Ectodermal cell (in vitro differentiated cells): Measurements from ENCODE around the gene TMEM42. TPM values are rescaled to one million over a fixed set of nuclear protein-coding genes. Genes with fewer than 3 reads are reported as not detected.
"Not testable (repeated sequence)": the region's sequence is repeated elsewhere in the genome, so short reads cannot be mapped to it uniquely, and the experiment has no call there.

Experiments
- H3K27ac ChIP-seq: 2 replicates; pipeline ENCODE4 v1.7.0; 2013; ENCODE audit warnings: mild to moderate bottlenecking, low read depth, low read length; ENCODE audit not compliant: insufficient read depth, poor library complexity, severe bottlenecking
- H3K27me3 ChIP-seq: 2 replicates; pipeline ENCODE4 v1.7.0; 2013; ENCODE audit warnings: mild to moderate bottlenecking, low read length; ENCODE audit not compliant: insufficient read depth, control insufficient read depth, poor library complexity, severe bottlenecking
- H3K36me3 ChIP-seq: one replicate; pipeline ENCODE4 v1.7.0; 2013; ENCODE audit warnings: low read length; ENCODE audit not compliant: control insufficient read depth, insufficient read depth
- H3K4me1 ChIP-seq: one replicate; pipeline ENCODE4 v1.7.0; 2013; ENCODE audit warnings: low read length; ENCODE audit not compliant: control insufficient read depth, insufficient read depth
- H3K4me3 ChIP-seq: 2 replicates; pipeline ENCODE4 v1.7.0; 2013; ENCODE audit warnings: low read depth, low read length, control low read depth; ENCODE audit not compliant: insufficient read depth
- H3K9me3 ChIP-seq: 2 replicates; pipeline ENCODE4 v1.7.0; 2013; ENCODE audit warnings: mild to moderate bottlenecking, low read length, moderate library complexity; ENCODE audit not compliant: control insufficient read depth
- WGBS, 2 experiments: methylation state at CpG; one replicate each; pipeline ENCODE4 v1.1.7; 2013; ENCODE audit warnings: missing lambda C conversion rate in 2 of 2; 5-methylcytosine and 5-hydroxymethylcytosine counted together
- polyA plus RNA-seq, 4 experiments: library from polyadenylated mRNA; stranded (reverse); fragments of 50-300 nt; gene quantifications; one replicate each; pipeline ENCODE4 v1.2.3, GENCODE V29; 2013

Gene TMEM42
- 20.5 TPM for polyA plus RNA-seq (2013, experiment 1 of 4)
- 16.6 TPM for polyA plus RNA-seq (2013, experiment 2 of 4)
- polyA plus RNA-seq (2013, experiment 3 of 4) = 17.7 TPM
- 24.4 TPM for polyA plus RNA-seq (2013, experiment 4 of 4)

GRCh38 chr3:44861412-44862225 is at the start of gene TMEM42:
TMEM42 (plus strand) TSS chr3:44861912; CDS start chr3:44861925, 13 bp downstream.
- WGBS, 2 experiments = 19 to 21% methylated on average over 91 of the region's 91 CpGs
- no peaks in the 10 kb centered on the region for H3K36me3 ChIP-seq
- H3K4me3 ChIP-seq = peak within 1 kb of the TSS; percentile 58
- no peaks in the 10 kb centered on the region for H3K9me3 ChIP-seq
- peak within 1 kb of the TSS; percentile 76 for H3K27ac ChIP-seq
- no peaks in the 10 kb centered on the region for H3K27me3 ChIP-seq
- H3K4me1 ChIP-seq = peaks cover 5% of the 10 kb centered on the region

DNA sequence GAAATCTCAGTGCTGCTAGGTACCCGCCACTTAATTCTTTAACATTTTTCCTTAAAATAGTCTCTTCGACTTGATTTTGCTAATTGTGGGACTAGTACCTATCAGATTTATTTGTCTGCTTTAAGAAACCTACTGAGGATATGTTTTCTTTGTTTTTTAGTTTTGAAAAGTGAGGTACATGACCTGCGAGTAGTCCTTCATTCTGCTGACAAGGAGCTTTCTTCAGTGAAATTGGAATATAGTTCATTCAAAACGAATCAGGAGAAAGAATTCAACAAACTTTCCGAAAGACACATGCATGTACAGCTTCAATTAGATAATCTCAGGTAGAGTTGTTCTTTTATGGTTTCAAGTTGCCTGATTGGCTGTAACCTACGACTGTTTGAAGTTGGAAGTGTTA is 47.0 kb upstream of the TMEM42 start:
- H3K27ac ChIP-seq = no peak overlapping the region
- H3K27me3 ChIP-seq = no peaks in the 10 kb centered on the region
- H3K36me3 ChIP-seq = peaks cover 34% of the 10 kb centered on the region
- whole genome bisulfite sequencing, 2 experiments = 96 to 97% methylated on average over 5 to 6 of the region's 6 CpGs
- no peaks in the 10 kb centered on the region for H3K9me3 ChIP-seq
- H3K4me3 ChIP-seq = no peak overlapping the region
- no peaks in the 10 kb centered on the region for H3K4me1 ChIP-seq

DNA sequence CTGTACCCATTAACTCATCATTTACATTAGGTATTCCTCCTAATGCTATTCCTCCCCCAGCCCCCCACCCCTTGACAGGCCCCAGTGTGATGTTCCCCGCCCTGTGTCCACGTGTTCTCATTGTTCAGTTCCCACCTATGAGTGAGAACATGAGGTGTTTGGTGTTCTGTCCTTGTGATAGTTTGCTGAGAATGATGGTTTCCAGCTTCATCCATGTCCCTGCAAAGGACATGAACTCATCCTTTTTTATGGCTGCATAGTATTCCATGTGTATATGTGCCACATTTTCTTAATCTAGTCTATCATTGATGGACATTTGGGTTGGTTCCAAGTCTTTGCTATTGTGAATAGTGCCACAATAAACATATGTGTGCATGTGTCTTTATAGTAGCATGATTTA is 45.4 kb upstream of the TMEM42 start:
- H3K9me3 ChIP-seq, H3K27me3 ChIP-seq, H3K4me1 ChIP-seq, H3K4me3 ChIP-seq, H3K27ac ChIP-seq: not testable (repeated sequence)
- H3K36me3 ChIP-seq = peaks cover 31% of the 10 kb centered on the region
- 91 to 94% methylated on average over 2 of the region's 2 CpGs for WGBS, 2 experiments

DNA sequence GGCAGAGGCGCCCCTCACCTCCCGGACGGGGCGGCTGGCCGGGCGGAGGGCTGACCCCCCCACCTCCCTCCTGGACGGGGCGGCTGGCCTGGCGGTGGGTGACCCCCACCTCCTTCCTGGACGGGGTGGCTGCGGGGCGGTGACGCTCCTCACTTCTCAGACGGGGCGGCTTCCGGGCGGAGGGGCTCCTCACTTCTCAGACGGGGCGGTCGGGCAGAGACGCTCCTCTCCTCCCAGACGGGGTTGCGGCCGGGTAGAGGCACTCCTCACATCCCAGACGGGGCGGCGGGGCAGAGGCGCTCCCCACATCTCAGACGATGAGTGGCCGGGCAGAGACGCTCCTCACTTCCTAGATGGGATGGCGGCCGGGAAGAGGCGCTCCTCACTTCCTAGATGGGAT is 40.5 kb upstream of the TMEM42 start:
- H3K36me3 ChIP-seq = peaks cover 12% of the 10 kb centered on the region
- H3K27me3 ChIP-seq, H3K9me3 ChIP-seq, H3K4me3 ChIP-seq, H3K27ac ChIP-seq, H3K4me1 ChIP-seq: not testable (repeated sequence)
- 97 to 99% methylated on average over 31 to 34 of the region's 34 CpGs for WGBS, 2 experiments

GRCh38 chr3:44825264-44825925 is 36.3 kb upstream of the TMEM42 start:
- Histone ChIP-seq H3K36me3 (peaks cover 35% of the 10 kb centered on the region), H3K27ac (no peak overlapping the region), H3K9me3 (no peaks in the 10 kb centered on the region), H3K4me3 (no peak overlapping the region), H3K4me1 (no peaks in the 10 kb centered on the region), H3K27me3 (no peaks in the 10 kb centered on the region)
- WGBS, 2 experiments = 94 to 100% methylated on average over 1 of the region's 2 CpGs

GRCh38 chr3:44827196-44827595 is 34.5 kb upstream of the TMEM42 start:
- H3K4me1 ChIP-seq = no peaks in the 10 kb centered on the region
- H3K27me3 ChIP-seq = no peaks in the 10 kb centered on the region
- no peak overlapping the region for H3K27ac ChIP-seq
- H3K4me3 ChIP-seq = no peak overlapping the region
- peaks cover 44% of the 10 kb centered on the region for H3K36me3 ChIP-seq
- WGBS, 2 experiments = 88 to 97% methylated on average over 3 of the region's 3 CpGs
- no peaks in the 10 kb centered on the region for H3K9me3 ChIP-seq

- H3K27ac ChIP-seq = no peak overlapping the region
- no peaks in the 10 kb centered on the region for H3K27me3 ChIP-seq
- H3K4me3 ChIP-seq = no peak overlapping the region
- peaks cover 40% of the 10 kb centered on the region for H3K36me3 ChIP-seq
- no peaks in the 10 kb centered on the region for H3K9me3 ChIP-seq
- WGBS, 2 experiments = 96 to 98% methylated on average over 2 to 5 of the region's 5 CpGs
- H3K4me1 ChIP-seq = no peaks in the 10 kb centered on the region
These were observed 30.5 kb upstream of the TMEM42 start for GRCh38 chr3:44831232-44831631.

GRCh38 chr3:44832032-44832431 is 29.7 kb upstream of the TMEM42 start:
- Histone ChIP-seq H3K4me1 (no peaks in the 10 kb centered on the region), H3K36me3 (peaks cover 43% of the 10 kb centered on the region), H3K9me3 (no peaks in the 10 kb centered on the region), H3K27ac (no peak overlapping the region), H3K4me3 (no peak overlapping the region), H3K27me3 (no peaks in the 10 kb centered on the region)
- WGBS, 2 experiments = 91% methylated on average over 1 of the region's 1 CpG

- no peaks in the 10 kb centered on the region for H3K4me1 ChIP-seq
- H3K27ac ChIP-seq = no peak overlapping the region
These were observed 28.7 kb upstream of the TMEM42 start for GRCh38 chr3:44832965-44833364.

GRCh38 chr3:44833394-44833793 is 28.3 kb upstream of the TMEM42 start:
- Histone ChIP-seq H3K36me3 (peaks cover 39% of the 10 kb centered on the region), H3K4me3 (no peak overlapping the region), H3K9me3 (no peaks in the 10 kb centered on the region), H3K27me3 (no peaks in the 10 kb centered on the region), H3K4me1 (no peaks in the 10 kb centered on the region), H3K27ac (no peak overlapping the region)
- WGBS, 2 experiments = 94% methylated on average over 7 of the region's 7 CpGs

More at GRCh38 chr3:44832965-44833364, 28.7 kb upstream of the TMEM42 start:
- Histone ChIP-seq H3K36me3 (peaks cover 38% of the 10 kb centered on the region), H3K27me3 (no peaks in the 10 kb centered on the region), H3K4me3 (no peak overlapping the region), H3K9me3 (no peaks in the 10 kb centered on the region)
- WGBS, 2 experiments = 93 to 100% methylated on average over 1 to 2 of the region's 2 CpGs
